ENCODE measurements around the gene LRRC26.

The LRRC26 gene

DNA sequence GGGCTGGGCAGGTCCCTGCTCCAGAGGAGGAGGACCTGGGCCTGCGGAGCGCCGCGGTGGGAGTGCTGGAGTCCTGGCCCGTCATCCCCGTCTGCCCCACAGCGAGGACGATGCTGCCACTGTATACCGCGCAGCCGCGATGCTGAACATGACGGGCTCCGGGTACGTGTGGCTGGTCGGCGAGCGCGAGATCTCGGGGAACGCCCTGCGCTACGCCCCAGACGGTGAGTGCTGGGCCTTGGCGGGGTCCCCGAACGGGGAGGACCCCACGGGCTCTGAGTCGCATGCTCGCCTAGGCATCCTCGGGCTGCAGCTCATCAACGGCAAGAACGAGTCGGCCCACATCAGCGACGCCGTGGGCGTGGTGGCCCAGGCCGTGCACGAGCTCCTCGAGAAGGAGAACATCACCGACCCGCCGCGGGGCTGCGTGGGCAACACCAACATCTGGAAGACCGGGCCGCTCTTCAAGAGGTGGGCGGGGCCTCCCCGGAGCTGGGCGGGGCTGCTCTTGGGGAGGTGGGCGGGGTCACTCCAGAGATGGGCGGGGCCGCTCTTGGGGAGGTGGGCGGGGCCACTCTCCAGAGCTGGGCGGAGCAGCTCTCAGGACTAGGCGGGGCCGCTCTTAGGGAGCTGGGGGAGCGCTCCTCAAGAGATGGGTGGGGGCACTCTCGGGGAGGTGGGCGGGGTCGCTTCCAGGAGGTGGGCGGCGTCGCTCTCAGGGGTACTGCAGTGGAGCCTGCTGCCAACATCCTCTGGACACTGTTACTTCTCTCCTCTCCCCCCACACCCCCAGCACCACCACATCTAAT lies 13.1 kb downstream of the LRRC26 start:
- H3K4me1 ChIP-seq (ENCODE audit: insufficient read depth, low read length): no peaks in the 10 kb centered on the region
- no peaks in the 10 kb centered on the region for H3K36me3 ChIP-seq (ENCODE audit: insufficient read depth, low read length)
- H3K9me3 ChIP-seq (ENCODE audit: insufficient read depth, low read depth, low read length): no peaks in the 10 kb centered on the region
- H3K27me3 ChIP-seq (ENCODE audit: insufficient read depth, low read length): peaks cover 70% of the 10 kb centered on the region
- H3K4me3 ChIP-seq (ENCODE audit: low read length): peak overlapping the region; percentile 50
- 56% methylated on average over 65 of the region's 65 CpGs for WGBS
- no peak overlapping the region for H3K9ac ChIP-seq (ENCODE audit: low read depth, low read length)
- no peak overlapping the region for H3K27ac ChIP-seq (ENCODE audit: low read depth, low read length)

DNA sequence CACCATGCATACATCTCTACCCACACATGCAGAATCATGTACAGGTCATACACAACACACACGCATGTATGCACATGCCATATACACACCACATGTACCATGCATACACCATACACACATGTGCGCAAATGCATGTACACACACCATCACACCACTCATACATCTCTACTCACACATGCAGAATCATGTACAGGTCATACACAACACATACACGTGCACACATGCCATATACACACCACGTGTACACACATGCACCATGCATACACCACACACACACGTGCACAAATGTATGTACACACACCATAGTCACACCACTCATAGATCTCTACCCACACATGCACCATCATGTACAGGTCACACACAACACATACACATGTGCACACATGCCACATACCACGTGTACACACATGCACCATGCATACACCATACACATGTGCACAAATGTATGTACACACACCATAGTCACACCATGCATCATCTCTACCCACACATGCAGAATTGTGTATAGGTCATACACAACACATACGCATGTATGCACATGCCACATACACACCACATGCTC lies 16.9 kb downstream of the LRRC26 start:
- Histone ChIP-seq H3K27me3 (ENCODE audit: insufficient read depth, low read length) (peaks cover 33% of the 10 kb centered on the region), H3K9ac (ENCODE audit: low read depth, low read length) (no peak overlapping the region), H3K27ac (ENCODE audit: low read depth, low read length) (no peak overlapping the region), H3K4me1 (ENCODE audit: insufficient read depth, low read length) (no peaks in the 10 kb centered on the region), H3K4me3 (ENCODE audit: low read length) (no peak overlapping the region), H3K36me3 (ENCODE audit: insufficient read depth, low read length) (no peaks in the 10 kb centered on the region), H3K9me3 (ENCODE audit: insufficient read depth, low read depth, low read length) (no peaks in the 10 kb centered on the region)
- WGBS: 89% methylated on average over 7 of the region's 7 CpGs

DNA sequence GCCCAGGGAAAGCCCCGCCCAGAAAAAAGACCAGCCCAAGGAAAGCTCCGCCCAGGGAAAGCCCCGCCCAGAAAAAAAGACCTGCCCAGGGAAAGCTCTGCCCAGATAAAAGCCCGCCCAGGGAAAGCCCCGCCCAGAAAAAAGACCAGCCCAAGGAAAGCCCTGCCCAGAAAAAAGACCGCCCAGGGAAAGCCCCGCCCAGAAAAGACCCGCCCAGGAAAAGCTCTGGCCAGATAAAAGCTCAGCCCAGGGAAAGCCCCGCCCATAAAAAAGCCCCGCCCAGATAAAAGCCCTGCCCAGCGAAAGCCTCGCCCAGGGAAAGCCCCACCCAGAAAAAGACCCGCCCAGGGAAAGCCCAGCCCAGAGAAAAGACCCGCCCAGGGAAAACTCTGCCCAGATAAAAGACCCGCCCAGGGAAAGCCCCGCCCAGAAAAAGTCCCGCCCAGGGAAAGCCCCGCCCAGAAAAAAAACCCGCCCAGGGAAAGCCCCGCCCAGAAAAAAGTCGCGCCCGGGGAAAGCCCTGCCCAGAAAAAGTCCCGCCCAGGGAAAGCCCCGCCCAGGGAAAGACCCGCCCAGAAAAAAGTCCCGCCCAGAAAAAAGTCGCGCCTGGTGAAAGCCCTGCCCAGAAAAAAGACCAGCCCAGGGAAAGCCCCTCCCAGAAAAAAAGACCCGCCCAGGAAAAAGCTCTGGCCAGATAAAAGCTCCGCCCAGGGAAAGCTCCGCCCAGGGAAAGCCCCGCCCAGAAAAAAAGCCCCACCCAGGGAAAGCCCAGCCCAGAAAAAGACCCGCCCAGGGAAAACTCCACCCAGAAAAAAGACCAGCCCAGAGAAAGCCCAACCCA lies 19.0 kb downstream of the LRRC26 start:
- H3K27ac ChIP-seq (ENCODE audit: low read depth, low read length): no peak overlapping the region
- no peaks in the 10 kb centered on the region for H3K36me3 ChIP-seq (ENCODE audit: insufficient read depth, low read length)
- H3K9ac ChIP-seq (ENCODE audit: low read depth, low read length): no peak overlapping the region
- H3K9me3 ChIP-seq (ENCODE audit: insufficient read depth, low read depth, low read length): no peaks in the 10 kb centered on the region
- 80% methylated on average over 34 of the region's 34 CpGs for WGBS
- no peak overlapping the region for H3K4me3 ChIP-seq (ENCODE audit: low read length)
- H3K27me3 ChIP-seq (ENCODE audit: insufficient read depth, low read length): peaks cover 25% of the 10 kb centered on the region
- no peaks in the 10 kb centered on the region for H3K4me1 ChIP-seq (ENCODE audit: insufficient read depth, low read length)

DNA sequence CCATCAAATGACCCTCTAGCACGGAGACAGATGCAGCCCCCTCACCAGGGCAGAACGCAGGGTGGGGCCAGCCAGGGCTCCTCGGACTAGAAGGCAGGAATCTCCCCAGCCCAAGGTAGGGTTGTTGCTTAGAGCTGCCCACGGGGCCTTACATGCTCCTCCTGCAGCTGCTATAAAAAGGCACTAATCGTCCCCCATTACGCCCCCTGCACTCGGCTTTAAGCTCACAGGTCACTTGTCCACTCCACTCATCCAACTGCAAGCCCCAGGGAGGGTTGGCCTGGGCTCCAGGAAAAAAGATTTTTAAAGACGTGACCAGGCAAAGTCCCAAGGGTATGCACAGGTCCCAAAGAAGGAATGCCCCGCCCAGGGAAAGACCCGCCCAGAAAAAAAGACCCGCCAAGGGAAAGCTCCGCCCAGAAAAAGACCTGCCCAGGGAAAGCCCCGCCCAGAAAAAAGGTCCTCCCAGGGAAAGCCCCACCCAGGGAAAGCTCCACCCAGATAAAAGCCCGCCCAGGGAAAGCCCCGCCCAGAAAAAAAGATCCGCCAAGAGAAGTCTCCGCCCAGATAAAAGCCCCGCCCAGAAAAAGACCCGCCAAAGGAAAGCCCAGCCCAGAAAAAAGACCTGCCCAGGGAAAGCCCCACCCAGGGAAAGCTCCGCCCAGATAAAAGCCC lies 19.8 kb downstream of the LRRC26 start:
- no peak overlapping the region for H3K4me3 ChIP-seq (ENCODE audit: low read length)
- WGBS: 86% methylated on average over 20 of the region's 20 CpGs
- H3K36me3 ChIP-seq (ENCODE audit: insufficient read depth, low read length): no peaks in the 10 kb centered on the region
- no peak overlapping the region for H3K9ac ChIP-seq (ENCODE audit: low read depth, low read length)
- H3K9me3 ChIP-seq (ENCODE audit: insufficient read depth, low read depth, low read length): no peaks in the 10 kb centered on the region
- no peak overlapping the region for H3K27ac ChIP-seq (ENCODE audit: low read depth, low read length)
- H3K27me3 ChIP-seq (ENCODE audit: insufficient read depth, low read length): peaks cover 20% of the 10 kb centered on the region
- H3K4me1 ChIP-seq (ENCODE audit: insufficient read depth, low read length): no peaks in the 10 kb centered on the region

DNA sequence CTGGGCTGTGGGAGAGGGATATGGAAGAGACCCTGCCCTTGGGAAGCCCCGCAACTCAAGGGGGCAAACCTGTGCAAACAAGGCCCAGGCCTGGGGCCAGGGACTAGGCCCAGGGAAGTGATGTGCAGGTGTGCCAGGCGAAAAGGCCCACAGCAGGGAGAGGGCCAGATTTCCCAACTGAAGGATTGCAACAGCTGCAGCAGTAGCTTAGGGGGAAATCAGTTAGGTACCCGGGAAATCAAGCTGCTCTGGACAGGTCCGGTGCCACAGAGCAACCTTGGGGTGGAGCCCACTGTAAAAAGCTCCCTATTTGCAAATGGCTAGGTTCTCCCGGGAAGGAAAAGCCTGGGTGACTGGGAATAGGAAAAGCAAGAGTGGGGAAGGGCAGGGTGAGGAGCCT lies 20.5 kb downstream of the LRRC26 start:
- H3K36me3 ChIP-seq (ENCODE audit: insufficient read depth, low read length): no peaks in the 10 kb centered on the region
- no peaks in the 10 kb centered on the region for H3K9me3 ChIP-seq (ENCODE audit: insufficient read depth, low read depth, low read length)
- peaks cover 15% of the 10 kb centered on the region for H3K27me3 ChIP-seq (ENCODE audit: insufficient read depth, low read length)
- H3K4me3 ChIP-seq (ENCODE audit: low read length): no peak overlapping the region
- no peak overlapping the region for H3K9ac ChIP-seq (ENCODE audit: low read depth, low read length)
- no peaks in the 10 kb centered on the region for H3K4me1 ChIP-seq (ENCODE audit: insufficient read depth, low read length)
- no peak overlapping the region for H3K27ac ChIP-seq (ENCODE audit: low read depth, low read length)
- 85% methylated on average over 5 of the region's 5 CpGs for WGBS

DNA sequence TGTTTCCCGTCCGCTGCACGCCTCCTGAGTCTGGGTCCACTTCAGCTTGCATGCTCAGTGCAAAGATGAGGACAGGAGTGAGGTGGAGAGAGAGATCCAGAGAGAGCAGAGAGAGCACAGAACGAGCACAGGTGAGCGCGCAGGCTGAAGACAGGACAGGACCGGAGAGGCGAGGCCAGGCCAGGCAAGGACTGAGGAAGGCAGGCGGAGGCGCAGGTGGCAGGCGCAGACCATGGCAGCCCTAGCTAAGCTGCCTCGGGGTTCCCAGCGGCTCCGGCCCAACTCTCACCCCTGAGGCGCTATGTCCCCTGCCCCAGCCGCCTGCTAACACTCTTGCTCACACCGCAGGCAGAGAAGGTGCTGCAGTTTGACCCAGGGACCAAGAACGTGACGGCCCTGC lies 21.2 kb downstream of the LRRC26 start:
- Histone ChIP-seq H3K9ac (ENCODE audit: low read depth, low read length) (no peak overlapping the region), H3K27me3 (ENCODE audit: insufficient read depth, low read length) (peaks cover 20% of the 10 kb centered on the region)

DNA sequence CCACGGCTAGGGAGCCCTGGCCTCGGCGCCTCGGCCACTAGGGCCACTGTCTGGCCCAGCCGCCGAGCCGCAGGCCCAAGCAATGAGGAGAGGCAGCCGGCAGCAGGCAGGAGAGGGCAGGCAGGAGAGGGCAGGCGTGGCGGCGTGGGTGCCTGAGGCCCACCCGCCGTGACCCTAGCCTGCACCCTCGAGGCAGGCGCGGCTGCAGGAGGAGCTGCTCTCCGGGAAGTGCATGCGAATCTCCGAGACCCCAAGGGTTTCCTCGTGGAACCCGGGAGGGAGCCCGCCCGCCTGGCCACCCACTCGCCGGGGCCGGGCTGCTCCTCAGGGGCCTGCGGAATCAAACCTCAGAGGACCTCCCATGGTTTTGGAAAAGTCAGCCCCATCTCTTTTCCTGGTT lies 21.6 kb downstream of the LRRC26 start:
- Histone ChIP-seq H3K4me3 (ENCODE audit: low read length) (no peak overlapping the region), H3K9me3 (ENCODE audit: insufficient read depth, low read depth, low read length) (no peaks in the 10 kb centered on the region), H3K9ac (ENCODE audit: low read depth, low read length) (no peak overlapping the region), H3K36me3 (ENCODE audit: insufficient read depth, low read length) (no peaks in the 10 kb centered on the region), H3K4me1 (ENCODE audit: insufficient read depth, low read length) (no peaks in the 10 kb centered on the region), H3K27me3 (ENCODE audit: insufficient read depth, low read length) (peaks cover 24% of the 10 kb centered on the region), H3K27ac (ENCODE audit: low read depth, low read length) (no peak overlapping the region)
- WGBS: 79% methylated on average over 27 of the region's 27 CpGs

More for the DNA sequence above, 21.2 kb downstream of the LRRC26 start:
- H3K27ac ChIP-seq (ENCODE audit: low read depth, low read length): no peak overlapping the region
- 87% methylated on average over 19 of the region's 19 CpGs for WGBS
- no peaks in the 10 kb centered on the region for H3K36me3 ChIP-seq (ENCODE audit: insufficient read depth, low read length)
- H3K4me3 ChIP-seq (ENCODE audit: low read length): no peak overlapping the region
- no peaks in the 10 kb centered on the region for H3K4me1 ChIP-seq (ENCODE audit: insufficient read depth, low read length)
- no peaks in the 10 kb centered on the region for H3K9me3 ChIP-seq (ENCODE audit: insufficient read depth, low read depth, low read length)

DNA sequence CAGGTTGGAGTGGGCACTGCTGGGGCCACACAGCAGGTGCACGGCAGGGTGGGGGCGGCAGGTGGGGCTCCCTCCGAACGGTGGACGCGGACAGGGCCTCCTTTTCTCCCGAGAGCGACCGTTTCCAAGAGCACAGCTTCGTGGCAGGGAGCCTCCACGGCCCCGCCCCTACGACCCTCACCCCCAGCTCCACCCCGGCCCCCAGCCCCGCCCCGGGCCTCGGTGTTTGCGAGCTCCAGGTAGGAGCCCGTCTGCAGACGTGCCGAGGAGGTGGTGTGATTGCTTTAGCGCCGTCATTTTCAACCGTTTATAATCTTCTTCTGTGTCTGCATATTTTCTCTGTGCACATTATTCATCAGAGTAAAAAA lies 22.1 kb downstream of the LRRC26 start:
- no peaks in the 10 kb centered on the region for H3K36me3 ChIP-seq (ENCODE audit: insufficient read depth, low read length)
- no peaks in the 10 kb centered on the region for H3K9me3 ChIP-seq (ENCODE audit: insufficient read depth, low read depth, low read length)
- H3K4me1 ChIP-seq (ENCODE audit: insufficient read depth, low read length): no peaks in the 10 kb centered on the region
- no peak overlapping the region for H3K27ac ChIP-seq (ENCODE audit: low read depth, low read length)
- H3K9ac ChIP-seq (ENCODE audit: low read depth, low read length): no peak overlapping the region
- H3K4me3 ChIP-seq (ENCODE audit: low read length): no peak overlapping the region
- WGBS: 52% methylated on average over 23 of the region's 24 CpGs
- H3K27me3 ChIP-seq (ENCODE audit: insufficient read depth, low read length): peaks cover 29% of the 10 kb centered on the region

DNA sequence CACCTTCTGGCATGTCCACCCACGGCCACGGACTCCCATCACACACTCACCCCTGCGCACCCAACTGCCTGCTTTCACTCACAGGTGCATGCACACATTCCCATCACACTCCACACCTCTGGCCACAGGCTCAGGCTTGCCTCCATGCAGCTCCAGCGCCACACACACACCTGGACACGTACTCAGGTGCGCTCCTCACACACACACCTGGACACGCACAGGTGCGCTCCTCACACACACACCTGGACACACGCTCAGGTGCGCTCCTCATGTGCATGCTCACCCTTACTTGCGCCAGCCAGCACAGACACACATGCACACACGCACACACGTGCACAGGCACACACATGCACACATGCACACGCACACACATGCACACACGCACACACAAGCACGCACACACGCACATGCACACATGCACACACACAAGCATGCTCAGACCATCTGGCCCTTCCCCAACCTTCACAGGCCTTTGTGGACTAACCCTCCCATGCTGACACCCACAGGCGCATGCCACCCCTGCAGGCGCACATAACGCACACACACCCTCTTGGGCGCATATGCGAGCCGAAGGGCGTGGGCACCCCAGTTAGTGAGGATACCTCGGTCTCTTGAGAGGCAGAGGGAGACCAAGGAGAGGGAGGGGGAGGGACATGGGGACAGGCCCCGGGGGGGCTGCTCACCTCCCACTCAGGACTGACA lies 22.6 kb downstream of the LRRC26 start:
- H3K27ac ChIP-seq (ENCODE audit: low read depth, low read length): no peak overlapping the region
- no peak overlapping the region for H3K4me3 ChIP-seq (ENCODE audit: low read length)
- H3K4me1 ChIP-seq (ENCODE audit: insufficient read depth, low read length): no peaks in the 10 kb centered on the region
- H3K27me3 ChIP-seq (ENCODE audit: insufficient read depth, low read length): peaks cover 34% of the 10 kb centered on the region
- WGBS: 91% methylated on average over 26 of the region's 26 CpGs
- H3K9ac ChIP-seq (ENCODE audit: low read depth, low read length): no peak overlapping the region
- H3K36me3 ChIP-seq (ENCODE audit: insufficient read depth, low read length): no peaks in the 10 kb centered on the region
- H3K9me3 ChIP-seq (ENCODE audit: insufficient read depth, low read depth, low read length): no peaks in the 10 kb centered on the region

DNA sequence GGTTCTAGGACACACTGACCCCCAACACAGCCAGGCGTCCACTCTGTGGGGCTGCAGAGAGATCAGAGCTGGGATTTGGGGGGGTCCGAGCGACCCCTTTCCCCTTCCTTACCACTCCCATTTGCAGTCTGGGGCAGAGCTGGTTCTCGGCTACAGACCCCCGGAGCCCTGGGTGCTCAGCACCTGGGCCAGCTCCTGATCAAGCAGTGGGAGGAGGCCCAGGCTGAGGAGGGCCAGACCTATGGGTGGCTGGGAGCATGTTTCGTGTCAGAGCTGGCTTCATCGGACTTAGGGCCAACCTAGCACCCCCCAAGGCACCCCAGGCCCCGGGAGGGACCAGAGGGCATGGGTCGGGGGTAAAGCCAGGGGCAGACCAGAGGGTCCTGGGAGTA lies 23.3 kb downstream of the LRRC26 start:
- no peak overlapping the region for H3K9ac ChIP-seq (ENCODE audit: low read depth, low read length)
- no peak overlapping the region for H3K27ac ChIP-seq (ENCODE audit: low read depth, low read length)
- 81% methylated on average over 8 of the region's 9 CpGs for WGBS
- H3K27me3 ChIP-seq (ENCODE audit: insufficient read depth, low read length): peaks cover 41% of the 10 kb centered on the region
- H3K4me3 ChIP-seq (ENCODE audit: low read length): no peak overlapping the region
- no peaks in the 10 kb centered on the region for H3K36me3 ChIP-seq (ENCODE audit: insufficient read depth, low read length)
- no peaks in the 10 kb centered on the region for H3K9me3 ChIP-seq (ENCODE audit: insufficient read depth, low read depth, low read length)
- no peaks in the 10 kb centered on the region for H3K4me1 ChIP-seq (ENCODE audit: insufficient read depth, low read length)

Measured in HUES64 (cell line).